AG04449 (cell line): ENCODE results near the gene DMXL2.

Experiments
- CTCF ChIA-PET: fragments of 350-600 bp; formaldehyde crosslinking; extraction: SDS; loops from one replicate; lab custom pipeline; 2021; ENCODE audit warnings: antibody characterized with exemption; lab: Yijun Ruan, JAX
- POLR2A ChIA-PET: fragments of 400-600, 350-600 bp; formaldehyde crosslinking; extraction: SDS; loops from one replicate; lab custom pipeline; 2020; ENCODE audit warnings: antibody characterized with exemption, inconsistent platforms; lab: Yijun Ruan, JAX
- DNase-seq: peaks from one replicate; pipeline ENCODE4 v3.0.0-alpha.2; 2010; ENCODE audit warnings: low read depth, low spot score
- H3K4me3 ChIP-seq: 2 replicates; pipeline ENCODE4 v1.5.1; 2011; ENCODE audit warnings: low read depth, mild to moderate bottlenecking, control low read depth, low read length
- TF ChIP-seq, protein P1 (sequence below): IDR thresholded peaks from one replicate; pipeline ENCODE4 v1.5.1; 2011; ENCODE audit warnings: mild to moderate bottlenecking, moderate library complexity, low read length, control low read depth, inconsistent platforms; ENCODE audit not compliant: insufficient read depth; ENCODE audit errors: missing control alignments

DMXL2 gene

GRCh38 chr15:51533672-51534398, 88.7 kb downstream of the DMXL2 start:
- POLR2A ChIA-PET = no interaction called here
- DNase-seq = no peak
- TF ChIP-seq, protein P1, sequence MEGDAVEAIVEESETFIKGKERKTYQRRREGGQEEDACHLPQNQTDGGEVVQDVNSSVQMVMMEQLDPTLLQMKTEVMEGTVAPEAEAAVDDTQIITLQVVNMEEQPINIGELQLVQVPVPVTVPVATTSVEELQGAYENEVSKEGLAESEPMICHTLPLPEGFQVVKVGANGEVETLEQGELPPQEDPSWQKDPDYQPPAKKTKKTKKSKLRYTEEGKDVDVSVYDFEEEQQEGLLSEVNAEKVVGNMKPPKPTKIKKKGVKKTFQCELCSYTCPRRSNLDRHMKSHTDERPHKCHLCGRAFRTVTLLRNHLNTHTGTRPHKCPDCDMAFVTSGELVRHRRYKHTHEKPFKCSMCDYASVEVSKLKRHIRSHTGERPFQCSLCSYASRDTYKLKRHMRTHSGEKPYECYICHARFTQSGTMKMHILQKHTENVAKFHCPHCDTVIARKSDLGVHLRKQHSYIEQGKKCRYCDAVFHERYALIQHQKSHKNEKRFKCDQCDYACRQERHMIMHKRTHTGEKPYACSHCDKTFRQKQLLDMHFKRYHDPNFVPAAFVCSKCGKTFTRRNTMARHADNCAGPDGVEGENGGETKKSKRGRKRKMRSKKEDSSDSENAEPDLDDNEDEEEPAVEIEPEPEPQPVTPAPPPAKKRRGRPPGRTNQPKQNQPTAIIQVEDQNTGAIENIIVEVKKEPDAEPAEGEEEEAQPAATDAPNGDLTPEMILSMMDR = no peak
- H3K4me3 ChIP-seq = no peak overlapping the region
- CTCF ChIA-PET = interaction anchor here (1.3 kb wide), 1 partner anchor 243 kb away, joined by 9 read pairs; no protein-coding TSS in a partner anchor

DNA sequence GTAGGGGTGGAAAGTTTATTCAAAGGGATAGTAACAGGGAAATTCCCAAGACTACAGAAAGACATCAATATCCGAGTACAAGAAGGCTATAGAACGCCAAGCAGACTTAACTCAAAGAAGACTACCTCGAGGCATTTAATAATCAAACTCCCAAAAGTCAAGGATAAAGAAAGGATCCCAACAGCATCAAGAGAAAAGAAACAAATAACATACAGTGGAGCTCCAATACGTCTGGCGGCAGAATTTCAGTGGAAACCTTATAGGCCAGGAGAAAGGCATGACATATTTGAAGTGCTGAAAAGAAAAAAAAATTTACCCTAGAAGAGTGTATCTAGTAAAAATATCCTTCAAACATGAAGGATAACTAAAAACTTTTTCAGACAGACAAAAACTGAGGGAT, 95.6 kb downstream of the DMXL2 start:
- no peak overlapping the region for H3K4me3 ChIP-seq
- DNase-seq = no peak
- ChIA-PET POLR2A (no interaction called here), CTCF (interaction anchor here (5.3 kb wide), 1 partner anchor 9 kb away, joined by 20 read pairs; no protein-coding TSS in a partner anchor)
- TF ChIP-seq, protein P1 = no peak

- ChIA-PET POLR2A (no interaction called here), CTCF (interaction anchor here (5.3 kb wide), 1 partner anchor 12 kb away, joined by 20 read pairs; no protein-coding TSS in a partner anchor)
- TF ChIP-seq, protein P1 = no peak
- no peak overlapping the region for H3K4me3 ChIP-seq
- DNase-seq = no peak
Measured at GRCh38 chr15:51524376-51524775, 98.2 kb downstream of the DMXL2 start.

- CTCF ChIA-PET = interaction anchor here (1.0 to 1.5 kb wide), 2 partner anchors 19 to 21 kb away, joined by 3 to 4 read pairs; no protein-coding TSS in a partner anchor
- no peak overlapping the region for H3K4me3 ChIP-seq
- POLR2A ChIA-PET = no interaction called here
- DNase-seq = no peak
- TF ChIP-seq, protein P1 = no peak
Measured at GRCh38 chr15:51516291-51516690, 106.3 kb downstream of the DMXL2 start.

- DNase-seq = no peak
- TF ChIP-seq, protein P1 = no peak
- ChIA-PET CTCF (no interaction called here), POLR2A (no interaction called here)
- H3K4me3 ChIP-seq = no peak overlapping the region
Measured at GRCh38 chr15:51505251-51505650, 117.3 kb downstream of the DMXL2 start.

GRCh38 chr15:51503003-51503402, 119.6 kb downstream of the DMXL2 start:
- no peak for DNase-seq
- H3K4me3 ChIP-seq = no peak overlapping the region
- TF ChIP-seq, protein P1 = no peak
- CTCF ChIA-PET = interaction anchor here (0.6 to 1.7 kb wide), 5 partner anchors 20 to 222 kb away, joined by 3 to 4 read pairs (median 4); no protein-coding TSS in a partner anchor
- POLR2A ChIA-PET = no interaction called here
